Pancreas (tissue), 10 donors: Measurements from ENCODE around the gene RARS2. TPM values are rescaled to one million over a fixed set of nuclear protein-coding genes. Genes with fewer than 3 reads are reported as not detected.

Experiments
- ATAC-seq, 4 donors: fragments of 200-7000 bp; cut with Tn5 transposase; one replicate each; pipeline versions ENCODE4 v1.8.0 to v1.9.1; 2020; ENCODE audit warnings: mild to moderate bottlenecking in 4 of 4, moderate library complexity in 4 of 4
- DNase-seq, 6 donors: peaks; one replicate each; pipeline ENCODE4 v3.0.0-alpha.2; 2020
- FAIRE-seq: peaks from 2 replicates; lab custom pipeline; 2012; peaks lifted over from hg19 to GRCh38; lab: Jason Lieb, UNC
- H3K27ac ChIP-seq, 4 donors: fragments of 200-600 bp; sonication (generic); 1 replicate in 3 of 4; 2 replicates in 1 of 4; pipeline versions ENCODE4 v1.5.0 to v1.8.0; 2020
- H3K27me3 ChIP-seq, 4 donors: fragments of 200-600 bp; one replicate each; pipeline ENCODE4 v1.8.0; 2021
- H3K36me3 ChIP-seq, 3 donors: fragments of 200-600 bp; sonication (generic) in 1 of 3; one replicate each; pipeline versions ENCODE4 v1.5.0 to v1.8.0; 2020 to 2021
- H3K4me1 ChIP-seq, 3 donors: fragments of 200-600 bp; one replicate each; pipeline ENCODE4 v1.8.0; 2021
- H3K4me3 ChIP-seq, 4 donors: fragments of 200-600 bp; sonication (generic) in 2 of 4; one replicate each; pipeline versions ENCODE4 v1.5.0 to v1.8.0; 2020 to 2021
- H3K9me3 ChIP-seq, 4 donors: fragments of 200-600 bp; one replicate each; pipeline ENCODE4 v1.8.0; 2021
- CTCF ChIP-seq, 4 donors: fragments of 200-600 bp; sonication (generic) in 3 of 4; IDR thresholded peaks; one replicate each; pipeline versions ENCODE4 v1.5.0 to v1.8.0; 2021; ENCODE audit warnings: antibody characterized with exemption in 4 of 4
- WGBS, 2 donors: extraction: QIAGEN DNeasy Blood & Tissue Kit; methylation state at CpG; one replicate each; pipeline ENCODE4 v1.1.7; 2013; 5-methylcytosine and 5-hydroxymethylcytosine counted together
- intact Hi-C, 3 donors: fragments of 100-400 bp; cut with DNase I; formaldehyde crosslinking; loops; one replicate each; pipeline versions ENCODE4 v1.11.1 to v1.14.2; 2022
- polyA plus RNA-seq, 2 donors: library from polyadenylated mRNA; stranded (reverse); fragments of 200-250 nt; gene quantifications; one replicate each; pipeline ENCODE4 v1.2.3, GENCODE V29; 2013
- total RNA-seq, 6 donors: library from RNA; stranded (reverse); fragmentation: NEBNext Ultra II Directional in 4 of 6; extraction: Animal tissue kit (Norgen Biotek cat#: 25700) in 4 of 6; gene quantifications; one replicate each; pipeline versions ENCODE4 v1.2.1 to v1.2.4, GENCODE V29; 2021 to 2023
- donor health status: healthy with polysubstance abuse.
- donor health status: DM: no; HTN: no; CAD: no; lungs with moderate emphysema.
- donor health status: DM: no; HTN: no; CAD: no.
- donor health status: control.
- donor health status: control.
- donor health status: Bipolar disorder and iron deficiency.
- donor health status: DM: yes; HTN: yes; CAD: no.
- donor health status: DM: no; HTN: no; CAD: no.
- donor health status: DM: no; HTN: no; CAD: no.
- donor health status: DM: yes; HTN: yes; CAD: no.

The RARS2 gene
- total and polyA plus RNA-seq, 8 donors: 7.5 to 21.7 (median 16.4) TPM

GRCh38 chr6:87630746-87631145 is 41.0 kb upstream of the RARS2 start:
- no peak for FAIRE-seq
- Histone ChIP-seq H3K27me3 (no peaks in the 10 kb centered on the region), H3K4me3 (no peak overlapping the region), H3K4me1 (no peaks in the 10 kb centered on the region), H3K27ac (no peak overlapping the region), H3K9me3 (no peaks in the 10 kb centered on the region), H3K36me3 (no peaks in the 10 kb centered on the region)
- no peak for ATAC-seq
- no peak for TF ChIP-seq CTCF (IDR thresholded peaks at IDR 0.05)
- intact Hi-C loops: no loop called here
- no peak for DNase-seq
- 100% methylated on average over 1 of the region's 1 CpG for WGBS, 2 donors

GRCh38 chr6:87628881-87629280 is 39.1 kb upstream of the RARS2 start:
- no peak for TF ChIP-seq CTCF (IDR thresholded peaks at IDR 0.05)
- no peak for FAIRE-seq
- H3K9me3 ChIP-seq: no peaks in the 10 kb centered on the region
- no peak for ATAC-seq
- no peaks in the 10 kb centered on the region for H3K36me3 ChIP-seq
- H3K4me3 ChIP-seq: no peak overlapping the region
- DNase-seq: no peak
- no peaks in the 10 kb centered on the region for H3K4me1 ChIP-seq
- no peak overlapping the region for H3K27ac ChIP-seq
- H3K27me3 ChIP-seq: no peaks in the 10 kb centered on the region
- intact Hi-C loops: no loop called here

- ATAC-seq (no peak), DNase-seq (no peak), FAIRE-seq (peak; percentile 66)
- Histone ChIP-seq H3K4me1 (no peaks in the 10 kb centered on the region), H3K36me3 (no peaks in the 10 kb centered on the region), H3K4me3 (no peak overlapping the region), H3K9me3 (no peaks in the 10 kb centered on the region), H3K27ac (no peak overlapping the region), H3K27me3 (no peaks in the 10 kb centered on the region)
- intact Hi-C loops: no loop called here
- TF ChIP-seq CTCF (IDR thresholded peaks at IDR 0.05): no peak
- 80 to 82% methylated on average over 2 of the region's 2 CpGs for WGBS, 2 donors
Observed at GRCh38 chr6:87628424-87628823, 38.6 kb upstream of the RARS2 start.

GRCh38 chr6:87623248-87623647 is 33.5 kb upstream of the RARS2 start:
- DNase-seq (no peak), ATAC-seq (peak in 1 of 4 donors; percentile 32), FAIRE-seq (no peak)
- Histone ChIP-seq H3K9me3 (no peaks in the 10 kb centered on the region), H3K4me3 (no peak overlapping the region), H3K4me1 (no peaks in the 10 kb centered on the region), H3K27me3 (no peaks in the 10 kb centered on the region), H3K36me3 (no peaks in the 10 kb centered on the region), H3K27ac (no peak overlapping the region)
- 93 to 97% methylated on average over 3 of the region's 3 CpGs for WGBS, 2 donors
- TF ChIP-seq CTCF (IDR thresholded peaks at IDR 0.05): no peak
- intact Hi-C loops: no loop called here

- no peak for FAIRE-seq
- no peak overlapping the region for H3K27ac ChIP-seq
Observed at GRCh38 chr6:87618531-87618930, 28.7 kb upstream of the RARS2 start.

More at GRCh38 chr6:87618531-87618930, 28.7 kb upstream of the RARS2 start:
- no peak overlapping the region for H3K4me3 ChIP-seq
- intact Hi-C loops: no loop called here
- DNase-seq (no peak), ATAC-seq (no peak)
- H3K36me3 ChIP-seq: no peaks in the 10 kb centered on the region
- H3K27me3 ChIP-seq: no peaks in the 10 kb centered on the region
- no peak for TF ChIP-seq CTCF (IDR thresholded peaks at IDR 0.05)
- H3K4me1 ChIP-seq: no peaks in the 10 kb centered on the region
- no peaks in the 10 kb centered on the region for H3K9me3 ChIP-seq
- 93% methylated on average over 3 of the region's 3 CpGs for WGBS, 2 donors
